K562 (cell line): ENCODE results near the gene ZBTB47. TPM values are rescaled to one million over a fixed set of nuclear protein-coding genes. Genes with fewer than 3 reads are reported as not detected.

Experiments
- FOXK2 ChIP-seq, 2 experiments: fragments of 450-650 bp; IDR thresholded peaks in 1 of 2; conservative IDR thresholded peaks in 1 of 2; 2 replicates each; pipeline ENCODE4 v1.6.1; 2016; ENCODE audit warnings: low read depth in 2 of 2, mild to moderate bottlenecking in 1 of 2
- FOXO4 ChIP-seq: fragments of 450-650 bp; formaldehyde crosslinking; IDR thresholded peaks from 2 replicates; pipeline ENCODE4 v1.4.0; 2020; ENCODE audit warnings: mild to moderate bottlenecking, moderate library complexity
- HES1 ChIP-seq: fragments of 450-650 bp; IDR thresholded peaks from 2 replicates; pipeline ENCODE4 v1.6.1; 2016; ENCODE audit warnings: low read depth, mild to moderate bottlenecking, moderate library complexity
- HMGN3 ChIP-seq: IDR thresholded peaks from 2 replicates; pipeline ENCODE4 v1.6.1; 2011; ENCODE audit warnings: borderline replicate concordance, low read depth, mild to moderate bottlenecking, mixed read lengths, low read length; ENCODE audit not compliant: insufficient read length; ENCODE audit errors: extremely low read depth
- HNRNPH1 ChIP-seq: fragments of 200-400 bp; formaldehyde crosslinking; optimal IDR thresholded peaks from 2 replicates; pipeline ENCODE3; 2017; ENCODE audit warnings: low read depth, mild to moderate bottlenecking, low read length, moderate library complexity
- ZBTB33 ChIP-seq: sonication (generic); formaldehyde crosslinking; IDR thresholded peaks from 2 replicates; pipeline ENCODE4 v1.8.1; 2023; ENCODE audit warnings: mild to moderate bottlenecking, missing genetic modification reagents
- polyA plus RNA-seq, 8 experiments: library from polyadenylated mRNA; depleted of rRNA in 4 of 8; stranded (reverse) in 5 of 8; unstranded in 3 of 8; fragments of >200 nt; fragmentation: Nextera tagmentation in 2 of 8; fragmentation: Illumina TruSeq in 1 of 8; extraction: Ambion mirVana in 2 of 8; extraction: Trizol in 1 of 8; gene quantifications; 2 replicates each; pipeline versions ENCODE4 v1.2.1 to v1.2.3, GENCODE V29; 2011 to 2014; ENCODE audit warnings: inconsistent platforms in 1 of 8, missing spikeins in 1 of 8
- total RNA-seq, 7 experiments: library from RNA; depleted of rRNA in 6 of 7; stranded (reverse); fragments of >200 nt in 6 of 7; fragmentation: Illumina TruSeq in 2 of 7; extraction: Trizol in 2 of 7; gene quantifications; 2 replicates each; pipeline versions ENCODE4 v1.2.1 to v1.2.3, GENCODE V29; 2011 to 2021; ENCODE audit warnings: low replicate concordance in 1 of 7

ZBTB47 gene
- total and polyA plus RNA-seq, 9 of the 15 experiments (the other 6 are each of a cell fraction or from before 2014, with no cell fraction given): 0.11 to 4.6 (median 1.7) TPM; not detected in 1

GRCh38 chr3:42683875-42684598 lies 30.5 kb downstream of the ZBTB47 start (continued):
- TF ChIP-seq HES1 (no peak), HMGN3 (no peak), ZBTB33 (no peak), FOXO4 (CRISPR knock-in tag) (no peak), FOXK2 (conservative IDR thresholded peaks at IDR 0.05 in 1 of 2, IDR thresholded peaks at IDR 0.05 in 1 of 2; ENCODE audit: low read depth in 2 of 2) (peak; percentile 79 to 84; a peak in 3 of 4 replicates), HNRNPH1 (no peak)
